Measurements from ENCODE around the gene BAD.
A peak's percentile ranks its signal among the peaks of the same experiment; 100 is the strongest.

BAD gene

DNA sequence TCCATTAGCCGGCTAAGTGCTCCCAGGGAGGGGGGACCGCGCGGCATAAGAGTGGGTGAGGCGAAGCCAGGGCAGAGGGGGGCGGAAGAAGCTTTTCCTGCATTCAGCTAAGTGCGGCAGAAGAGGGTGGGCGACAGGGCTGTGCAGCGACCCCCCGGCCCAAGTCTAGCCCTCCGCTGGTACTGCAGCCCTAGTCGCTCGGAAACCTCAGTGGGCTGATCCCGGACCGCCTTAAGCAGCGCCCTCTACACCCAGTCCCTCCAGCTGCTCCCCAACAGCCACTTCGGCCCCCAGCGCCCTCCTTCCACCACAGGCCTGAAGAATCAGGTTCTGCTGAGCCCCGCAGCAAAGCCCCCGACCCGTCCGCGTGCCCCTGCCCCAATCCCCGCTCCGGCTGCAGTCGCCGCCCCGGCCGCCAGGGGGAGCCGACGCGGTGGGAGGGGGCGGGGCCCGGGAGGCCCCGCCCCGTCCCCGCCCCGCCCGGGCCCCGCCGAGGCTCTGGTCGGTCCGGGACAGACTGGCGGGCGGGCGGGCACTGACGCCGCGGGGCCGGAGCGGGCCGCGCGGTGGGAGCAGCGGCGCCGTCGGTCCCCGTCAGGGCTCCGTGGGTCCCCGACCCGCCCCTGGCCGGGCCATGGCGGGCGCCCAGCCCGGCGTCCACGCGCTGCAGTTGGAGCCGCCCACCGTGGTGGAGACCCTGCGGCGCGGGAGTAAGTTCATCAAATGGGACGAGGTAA is 33.3 kb downstream of the BAD start, which contains the start of gene PLCB3:
TSS of gene PLCB3 (plus strand) at position 515 of the 737 bp plus-strand sequence. CDS start at position 635, 120 bp downstream.
- no peak for DNase-seq (ENCODE audit: extremely low read depth, low read depth)
- TF ChIP-seq, protein P1, sequence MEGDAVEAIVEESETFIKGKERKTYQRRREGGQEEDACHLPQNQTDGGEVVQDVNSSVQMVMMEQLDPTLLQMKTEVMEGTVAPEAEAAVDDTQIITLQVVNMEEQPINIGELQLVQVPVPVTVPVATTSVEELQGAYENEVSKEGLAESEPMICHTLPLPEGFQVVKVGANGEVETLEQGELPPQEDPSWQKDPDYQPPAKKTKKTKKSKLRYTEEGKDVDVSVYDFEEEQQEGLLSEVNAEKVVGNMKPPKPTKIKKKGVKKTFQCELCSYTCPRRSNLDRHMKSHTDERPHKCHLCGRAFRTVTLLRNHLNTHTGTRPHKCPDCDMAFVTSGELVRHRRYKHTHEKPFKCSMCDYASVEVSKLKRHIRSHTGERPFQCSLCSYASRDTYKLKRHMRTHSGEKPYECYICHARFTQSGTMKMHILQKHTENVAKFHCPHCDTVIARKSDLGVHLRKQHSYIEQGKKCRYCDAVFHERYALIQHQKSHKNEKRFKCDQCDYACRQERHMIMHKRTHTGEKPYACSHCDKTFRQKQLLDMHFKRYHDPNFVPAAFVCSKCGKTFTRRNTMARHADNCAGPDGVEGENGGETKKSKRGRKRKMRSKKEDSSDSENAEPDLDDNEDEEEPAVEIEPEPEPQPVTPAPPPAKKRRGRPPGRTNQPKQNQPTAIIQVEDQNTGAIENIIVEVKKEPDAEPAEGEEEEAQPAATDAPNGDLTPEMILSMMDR (IDR thresholded peaks at IDR 0.05; ENCODE audit: low read depth, low read length): peak; percentile 40

DNA sequence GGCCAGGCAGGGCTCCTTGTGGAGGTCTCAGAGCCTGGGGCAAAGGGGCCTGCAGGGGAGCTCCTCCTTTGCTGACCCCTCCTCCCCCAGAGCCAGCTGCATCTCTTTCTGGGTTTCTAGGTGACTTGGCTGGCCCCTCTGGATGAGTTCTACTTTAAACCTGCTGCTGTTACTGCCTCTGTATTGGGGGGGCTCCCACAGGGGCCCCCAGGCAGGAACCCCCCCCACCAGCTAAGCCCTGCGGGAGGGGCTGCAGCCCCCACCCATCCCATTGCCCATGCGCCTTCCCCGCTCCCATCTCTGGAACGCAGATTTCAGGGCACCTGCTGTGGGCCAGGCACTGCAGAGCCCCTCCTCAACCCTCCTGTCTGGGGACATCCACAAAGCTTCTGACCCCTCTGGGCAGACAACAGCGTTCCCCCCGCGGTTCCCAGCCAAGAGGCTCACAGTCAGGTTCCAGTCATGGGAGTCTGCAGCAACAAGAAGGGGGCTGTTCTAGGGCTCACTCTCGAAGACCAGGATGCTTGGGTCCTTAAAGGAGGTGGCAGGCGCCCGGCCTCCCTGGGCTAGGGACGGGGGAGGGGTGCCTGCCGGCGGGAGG is 34.0 kb downstream of the BAD start:
- no peak for DNase-seq (ENCODE audit: extremely low read depth, low read depth)
- TF ChIP-seq, protein P1 (IDR thresholded peaks at IDR 0.05; ENCODE audit: low read depth, low read length): no peak

DNA sequence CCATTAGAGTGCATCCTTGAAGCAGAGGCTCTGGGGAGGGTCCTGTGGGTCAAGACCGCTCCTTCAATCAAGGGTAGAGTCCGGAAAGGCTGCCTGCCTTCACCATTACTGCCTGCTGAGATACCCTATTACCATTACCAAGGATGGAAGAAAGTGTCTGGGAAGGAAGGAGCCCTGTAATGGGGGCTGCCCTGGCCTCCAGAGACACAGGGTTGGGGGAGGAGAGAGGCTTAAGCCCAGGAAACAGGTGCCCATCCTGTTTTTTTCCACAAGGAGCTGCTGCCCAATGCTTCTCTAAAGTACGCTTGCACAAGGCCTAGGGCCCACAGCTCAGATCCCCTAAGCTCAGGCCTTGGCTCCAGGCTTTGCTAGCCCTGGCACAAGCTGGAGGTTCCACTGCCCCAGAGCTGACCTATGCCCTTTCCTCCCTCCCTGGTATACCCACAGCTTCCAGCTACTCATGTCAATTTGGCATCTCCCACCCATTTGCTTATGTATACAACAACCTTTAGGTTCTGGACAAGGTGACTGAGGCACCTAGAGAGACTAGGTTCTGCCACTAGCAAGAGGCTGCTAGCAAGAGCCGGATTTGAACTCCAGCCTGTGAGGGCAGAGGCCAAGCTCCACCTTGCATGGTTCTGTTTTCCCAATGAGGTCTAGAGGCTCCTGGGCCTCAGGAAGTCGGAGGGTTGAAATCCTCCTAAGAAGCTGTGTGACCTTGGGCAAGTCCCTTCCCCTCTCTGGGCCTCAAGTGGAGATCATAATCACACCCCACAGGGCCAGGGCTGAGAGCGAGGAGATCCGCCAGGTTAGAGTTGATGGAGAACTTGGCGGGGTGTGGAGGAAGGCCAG is 34.7 kb downstream of the BAD start:
- TF ChIP-seq, protein P1 (IDR thresholded peaks at IDR 0.05; ENCODE audit: low read depth, low read length): no peak
- no peak for DNase-seq (ENCODE audit: extremely low read depth, low read depth)

DNA sequence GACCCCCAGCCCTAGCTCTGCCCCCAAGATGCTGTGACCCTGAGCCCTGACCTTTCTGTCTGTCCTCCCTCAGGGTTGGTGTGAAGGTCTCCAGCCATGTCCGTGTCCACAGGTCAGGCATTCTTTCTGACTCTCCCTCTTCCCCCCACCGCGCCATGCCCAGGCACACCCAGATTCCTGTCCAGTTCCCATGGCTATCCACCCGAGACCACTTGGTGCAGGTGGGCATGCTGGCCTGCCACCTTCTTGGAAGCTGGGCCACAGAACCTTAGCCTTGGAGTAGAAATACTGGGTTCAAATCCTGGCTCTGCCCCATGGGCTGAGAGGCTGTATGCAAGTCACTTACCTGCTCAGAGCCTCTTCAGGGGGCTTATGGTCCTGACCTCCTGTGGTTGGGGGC is 35.4 kb downstream of the BAD start:
- no peak for DNase-seq (ENCODE audit: extremely low read depth, low read depth)
- TF ChIP-seq, protein P1 (IDR thresholded peaks at IDR 0.05; ENCODE audit: low read depth, low read length): no peak

DNA sequence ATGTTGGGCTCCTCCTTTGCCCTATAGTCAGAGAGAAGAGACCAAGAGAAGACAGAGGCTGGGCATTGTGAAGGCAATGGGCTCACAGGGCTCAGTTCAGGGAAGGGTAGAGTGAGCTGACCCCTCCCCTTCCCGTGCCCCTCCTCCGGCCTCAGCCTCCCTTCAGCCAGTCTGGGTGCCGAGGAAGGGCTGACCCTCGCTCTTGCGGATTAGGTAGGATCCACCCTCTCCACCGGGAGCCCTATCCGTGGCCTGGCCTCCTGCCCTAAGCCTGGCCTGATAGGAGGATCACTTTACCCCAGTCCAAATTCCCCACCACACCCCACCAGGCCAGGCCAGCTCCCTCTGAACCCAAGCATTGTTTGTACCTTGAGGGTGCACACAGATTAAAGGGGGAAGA is 35.9 kb downstream of the BAD start:
- TF ChIP-seq, protein P1 (IDR thresholded peaks at IDR 0.05; ENCODE audit: low read depth, low read length): no peak
- no peak for DNase-seq (ENCODE audit: extremely low read depth, low read depth)

DNA sequence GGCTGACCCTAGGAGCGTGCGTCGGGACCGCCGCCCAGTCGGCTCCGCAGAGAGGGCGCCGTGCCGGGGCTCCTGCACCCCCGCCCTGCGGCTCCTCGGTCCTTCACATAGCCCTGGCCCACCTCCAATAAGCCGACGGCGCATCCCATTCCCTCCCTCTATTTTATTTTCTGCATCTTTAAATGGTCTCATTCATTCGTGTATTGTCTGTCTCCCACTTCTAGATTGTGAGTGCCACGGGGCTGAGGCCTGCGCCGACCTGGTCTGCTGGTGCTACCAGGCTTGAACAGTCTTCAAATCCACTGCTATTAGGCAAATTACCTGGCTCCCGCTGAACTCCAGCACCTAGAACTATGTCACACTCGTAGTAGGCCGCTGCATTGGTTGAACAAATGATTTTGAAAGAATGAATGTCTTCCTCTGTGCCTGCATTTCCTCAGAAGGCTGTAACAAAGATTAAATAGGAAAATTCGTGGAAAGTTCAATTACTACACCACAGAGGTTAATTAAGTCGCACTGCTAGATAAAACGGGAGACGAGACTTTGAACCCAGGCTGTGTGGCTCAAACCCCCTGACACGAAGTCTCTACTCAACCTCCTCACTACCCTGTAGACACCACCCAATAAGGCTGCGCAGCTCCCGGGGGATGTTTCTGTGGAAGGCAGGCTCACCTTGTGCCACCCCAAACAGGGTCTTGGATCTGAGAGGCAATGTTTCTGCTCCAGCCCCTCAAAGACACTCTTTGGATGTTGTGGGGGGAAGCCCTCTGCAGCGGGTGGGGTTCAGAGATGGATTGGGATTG is 36.5 kb downstream of the BAD start:
- DNase-seq (ENCODE audit: extremely low read depth, low read depth): no peak
- TF ChIP-seq, protein P1 (IDR thresholded peaks at IDR 0.05; ENCODE audit: low read depth, low read length): no peak
